Measurements from ENCODE around the gene ATRX.
"Not testable (repeated sequence)": the region's sequence is repeated elsewhere in the genome, so short reads cannot be mapped to it uniquely, and the experiment has no call there.

ATRX gene
- 220 to 244 (median 232) reads per million in 3 donors for total RNA-seq

- Histone ChIP-seq H3K36me3 (ENCODE audit: control insufficient read depth, insufficient read depth, low read length) (no peaks in the 10 kb centered on the region), H3K9me3 (ENCODE audit: control insufficient read depth, low read length) (no peaks in the 10 kb centered on the region), H3K27ac (ENCODE audit: insufficient read depth, low read length, poor library complexity, severe bottlenecking) (peak within 1 kb of the TSS; percentile 88), H3K27me3 (replicated peaks; ENCODE audit: control insufficient read depth, insufficient read depth, low read length, poor library complexity, severe bottlenecking) (no peaks in the 10 kb centered on the region), H3K4me1 (ENCODE audit: control insufficient read depth, insufficient read depth, low read length, poor library complexity, severe bottlenecking) (no peaks in the 10 kb centered on the region), H3K4me3 (ENCODE audit: insufficient read depth, low read depth, low read length, poor library complexity, severe bottlenecking) (peak within 1 kb of the TSS; percentile 73)
- DNase-seq, result peak; percentile 67 to 71 (median 71)
Observed at GRCh38 chrX:77785486-77786364, at the start of gene ATRX. TSS of gene ATRX (minus strand) at chrX:77786216. CDS start at chrX:77786001, 215 bp downstream.

DNA sequence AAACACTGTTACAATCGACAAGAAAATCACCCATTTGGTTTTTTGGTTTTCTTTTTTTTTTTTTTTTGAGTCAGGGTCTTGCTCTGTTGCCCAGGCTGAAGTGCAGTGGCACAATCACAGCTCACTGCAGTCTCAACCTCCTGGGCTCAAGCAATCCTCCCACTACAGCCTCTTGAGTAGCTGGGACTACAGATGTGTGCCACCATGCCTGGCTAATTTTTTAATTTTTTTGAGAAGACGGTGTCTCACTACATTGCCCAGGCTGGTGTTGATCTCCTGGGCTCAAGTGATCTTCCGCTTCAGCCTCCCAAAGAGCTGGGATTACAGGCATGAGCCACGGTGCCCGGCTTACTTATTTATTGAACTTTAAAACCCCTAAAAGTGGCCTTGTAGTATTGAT lies 45.5 kb upstream of the ATRX start:
- H3K9me3 ChIP-seq (ENCODE audit: control insufficient read depth, low read length); H3K27ac ChIP-seq (ENCODE audit: insufficient read depth, low read length, poor library complexity, severe bottlenecking); H3K4me1 ChIP-seq (ENCODE audit: control insufficient read depth, insufficient read depth, low read length, poor library complexity, severe bottlenecking); H3K4me3 ChIP-seq (ENCODE audit: insufficient read depth, low read depth, low read length, poor library complexity, severe bottlenecking); DNase-seq; H3K27me3 ChIP-seq (replicated peaks; ENCODE audit: control insufficient read depth, insufficient read depth, low read length, poor library complexity, severe bottlenecking); H3K36me3 ChIP-seq (ENCODE audit: control insufficient read depth, insufficient read depth, low read length): not testable (repeated sequence)

GRCh38 chrX:77821989-77822388 lies 36.0 kb upstream of the ATRX start:
- not testable (repeated sequence) for H3K4me1 ChIP-seq (ENCODE audit: control insufficient read depth, insufficient read depth, low read length, poor library complexity, severe bottlenecking); DNase-seq; H3K4me3 ChIP-seq (ENCODE audit: insufficient read depth, low read depth, low read length, poor library complexity, severe bottlenecking); H3K9me3 ChIP-seq (ENCODE audit: control insufficient read depth, low read length); H3K36me3 ChIP-seq (ENCODE audit: control insufficient read depth, insufficient read depth, low read length); H3K27me3 ChIP-seq (replicated peaks; ENCODE audit: control insufficient read depth, insufficient read depth, low read length, poor library complexity, severe bottlenecking); H3K27ac ChIP-seq (ENCODE audit: insufficient read depth, low read length, poor library complexity, severe bottlenecking)

GRCh38 chrX:77820091-77820727 lies 34.2 kb upstream of the ATRX start:
- Histone ChIP-seq H3K4me3 (ENCODE audit: insufficient read depth, low read depth, low read length, poor library complexity, severe bottlenecking) (no peak overlapping the region), H3K27me3 (replicated peaks; ENCODE audit: control insufficient read depth, insufficient read depth, low read length, poor library complexity, severe bottlenecking) (no peaks in the 10 kb centered on the region), H3K36me3 (ENCODE audit: control insufficient read depth, insufficient read depth, low read length) (no peaks in the 10 kb centered on the region), H3K9me3 (ENCODE audit: control insufficient read depth, low read length) (no peaks in the 10 kb centered on the region), H3K4me1 (ENCODE audit: control insufficient read depth, insufficient read depth, low read length, poor library complexity, severe bottlenecking) (no peaks in the 10 kb centered on the region), H3K27ac (ENCODE audit: insufficient read depth, low read length, poor library complexity, severe bottlenecking) (no peak overlapping the region)
- no peak for DNase-seq

DNA sequence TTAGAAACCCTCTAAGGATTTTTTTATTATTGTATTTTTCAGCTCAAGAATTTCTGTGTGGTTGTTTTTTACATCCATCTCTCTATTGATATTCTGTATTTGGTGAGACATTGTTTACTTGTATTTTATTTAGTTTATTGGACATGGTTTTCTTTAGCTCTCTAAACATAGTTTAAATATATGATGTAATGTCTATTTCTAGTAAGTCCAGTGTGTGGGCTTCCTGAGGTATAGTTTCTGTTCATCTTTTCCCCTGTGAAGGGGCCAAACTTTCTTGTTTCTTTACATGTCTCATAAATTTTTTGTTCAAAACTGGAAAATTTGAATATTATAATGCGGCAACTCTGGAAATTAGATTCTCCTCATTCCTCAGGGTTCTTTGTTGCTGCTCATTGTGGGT lies 28.2 kb upstream of the ATRX start:
- H3K4me3 ChIP-seq (ENCODE audit: insufficient read depth, low read depth, low read length, poor library complexity, severe bottlenecking), result no peak overlapping the region
- no peaks in the 10 kb centered on the region for H3K27me3 ChIP-seq (replicated peaks; ENCODE audit: control insufficient read depth, insufficient read depth, low read length, poor library complexity, severe bottlenecking)
- no peak overlapping the region for H3K27ac ChIP-seq (ENCODE audit: insufficient read depth, low read length, poor library complexity, severe bottlenecking)
- DNase-seq, result no peak
- no peaks in the 10 kb centered on the region for H3K9me3 ChIP-seq (ENCODE audit: control insufficient read depth, low read length)
- H3K36me3 ChIP-seq (ENCODE audit: control insufficient read depth, insufficient read depth, low read length), result no peaks in the 10 kb centered on the region
- H3K4me1 ChIP-seq (ENCODE audit: control insufficient read depth, insufficient read depth, low read length, poor library complexity, severe bottlenecking), result no peaks in the 10 kb centered on the region

GRCh38 chrX:77802201-77802600 lies 16.2 kb upstream of the ATRX start:
- Histone ChIP-seq H3K9me3 (ENCODE audit: control insufficient read depth, low read length) (no peaks in the 10 kb centered on the region), H3K4me3 (ENCODE audit: insufficient read depth, low read depth, low read length, poor library complexity, severe bottlenecking) (no peak overlapping the region), H3K4me1 (ENCODE audit: control insufficient read depth, insufficient read depth, low read length, poor library complexity, severe bottlenecking) (no peaks in the 10 kb centered on the region), H3K36me3 (ENCODE audit: control insufficient read depth, insufficient read depth, low read length) (no peaks in the 10 kb centered on the region), H3K27ac (ENCODE audit: insufficient read depth, low read length, poor library complexity, severe bottlenecking) (no peak overlapping the region), H3K27me3 (replicated peaks; ENCODE audit: control insufficient read depth, insufficient read depth, low read length, poor library complexity, severe bottlenecking) (no peaks in the 10 kb centered on the region)
- no peak for DNase-seq

DNA sequence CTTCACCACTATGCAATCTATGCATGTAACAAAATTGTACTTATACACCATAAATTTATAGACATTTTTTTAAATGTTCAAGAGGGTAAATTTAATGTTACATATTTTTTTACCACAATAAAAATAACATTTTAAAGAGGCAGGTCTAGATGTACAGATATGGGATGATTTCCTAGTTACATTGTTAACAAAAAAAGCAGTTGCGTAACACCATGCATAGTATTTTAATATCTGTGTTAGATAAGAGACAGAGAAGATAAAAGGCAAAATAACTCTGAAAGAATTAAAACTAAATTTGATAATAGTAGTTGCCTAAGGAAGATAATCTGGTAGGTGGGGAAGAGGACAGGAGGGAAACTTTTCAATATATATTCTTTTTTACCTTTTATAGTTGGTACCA lies 9.1 kb upstream of the ATRX start:
- H3K4me3 ChIP-seq (ENCODE audit: insufficient read depth, low read depth, low read length, poor library complexity, severe bottlenecking), result no peak overlapping the region
- no peaks in the 10 kb centered on the region for H3K9me3 ChIP-seq (ENCODE audit: control insufficient read depth, low read length)
- H3K27ac ChIP-seq (ENCODE audit: insufficient read depth, low read length, poor library complexity, severe bottlenecking), result no peak overlapping the region
- H3K27me3 ChIP-seq (replicated peaks; ENCODE audit: control insufficient read depth, insufficient read depth, low read length, poor library complexity, severe bottlenecking), result no peaks in the 10 kb centered on the region
- H3K36me3 ChIP-seq (ENCODE audit: control insufficient read depth, insufficient read depth, low read length), result no peaks in the 10 kb centered on the region
- DNase-seq, result no peak
- no peaks in the 10 kb centered on the region for H3K4me1 ChIP-seq (ENCODE audit: control insufficient read depth, insufficient read depth, low read length, poor library complexity, severe bottlenecking)

- Histone ChIP-seq H3K36me3 (ENCODE audit: control insufficient read depth, insufficient read depth, low read length) (no peaks in the 10 kb centered on the region), H3K9me3 (ENCODE audit: control insufficient read depth, low read length) (no peaks in the 10 kb centered on the region), H3K4me3 (ENCODE audit: insufficient read depth, low read depth, low read length, poor library complexity, severe bottlenecking) (no peak overlapping the region), H3K27me3 (replicated peaks; ENCODE audit: control insufficient read depth, insufficient read depth, low read length, poor library complexity, severe bottlenecking) (no peaks in the 10 kb centered on the region), H3K4me1 (ENCODE audit: control insufficient read depth, insufficient read depth, low read length, poor library complexity, severe bottlenecking) (no peaks in the 10 kb centered on the region), H3K27ac (ENCODE audit: insufficient read depth, low read length, poor library complexity, severe bottlenecking) (no peak overlapping the region)
- no peak for DNase-seq
Observed at GRCh38 chrX:77793946-77794345, 7.9 kb upstream of the ATRX start.

DNA sequence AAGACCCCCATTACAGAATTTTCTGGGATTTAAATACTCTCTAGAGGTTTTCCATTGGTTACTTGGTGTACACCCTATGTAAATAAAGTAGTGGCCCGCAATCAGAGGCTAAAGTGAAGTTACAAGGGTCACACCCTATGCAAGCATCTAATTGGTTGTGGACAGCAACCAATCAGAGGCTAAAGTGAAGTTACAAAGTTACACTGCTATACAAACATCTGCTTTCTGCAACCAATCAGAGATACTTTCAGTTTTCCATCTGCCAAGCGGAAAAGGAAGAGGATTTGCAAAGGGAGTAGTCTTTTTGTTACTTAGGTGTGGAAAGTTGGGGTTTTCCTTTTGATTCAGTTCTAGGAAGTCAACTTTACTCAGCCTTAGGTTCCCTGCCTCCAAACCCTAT lies 2.0 kb upstream of the ATRX start:
- DNase-seq, result peak in 1 of 3 donors; percentile 23
- peak overlapping the region; percentile 21 for H3K27ac ChIP-seq (ENCODE audit: insufficient read depth, low read length, poor library complexity, severe bottlenecking)
- peak overlapping the region; percentile 26 for H3K4me3 ChIP-seq (ENCODE audit: insufficient read depth, low read depth, low read length, poor library complexity, severe bottlenecking)
- H3K27me3 ChIP-seq (replicated peaks; ENCODE audit: control insufficient read depth, insufficient read depth, low read length, poor library complexity, severe bottlenecking), result no peaks in the 10 kb centered on the region
- no peaks in the 10 kb centered on the region for H3K9me3 ChIP-seq (ENCODE audit: control insufficient read depth, low read length)
- no peaks in the 10 kb centered on the region for H3K36me3 ChIP-seq (ENCODE audit: control insufficient read depth, insufficient read depth, low read length)
- no peaks in the 10 kb centered on the region for H3K4me1 ChIP-seq (ENCODE audit: control insufficient read depth, insufficient read depth, low read length, poor library complexity, severe bottlenecking)

DNA sequence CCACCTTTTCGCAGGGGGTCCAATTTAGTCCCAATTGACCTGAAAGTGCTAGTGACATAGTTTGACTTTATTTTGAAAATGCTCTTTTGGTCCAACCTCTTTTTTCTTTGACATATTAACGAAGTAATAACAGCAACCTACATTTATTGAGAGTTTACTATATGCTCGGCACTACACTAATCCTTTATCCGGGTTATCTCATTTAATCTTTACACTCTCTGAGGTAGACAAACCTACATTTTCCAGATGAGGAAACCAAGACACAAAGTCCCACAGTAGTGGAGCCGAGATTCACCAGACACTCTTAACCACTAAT lies 307 bp upstream of the ATRX start:
- H3K27me3 ChIP-seq (replicated peaks; ENCODE audit: control insufficient read depth, insufficient read depth, low read length, poor library complexity, severe bottlenecking), result no peaks in the 10 kb centered on the region
- H3K27ac ChIP-seq (ENCODE audit: insufficient read depth, low read length, poor library complexity, severe bottlenecking), result peak overlapping the region; percentile 88
- H3K4me1 ChIP-seq (ENCODE audit: control insufficient read depth, insufficient read depth, low read length, poor library complexity, severe bottlenecking), result no peaks in the 10 kb centered on the region
- H3K36me3 ChIP-seq (ENCODE audit: control insufficient read depth, insufficient read depth, low read length), result no peaks in the 10 kb centered on the region
- H3K4me3 ChIP-seq (ENCODE audit: insufficient read depth, low read depth, low read length, poor library complexity, severe bottlenecking), result peak overlapping the region; percentile 73
- DNase-seq, result no peak
- H3K9me3 ChIP-seq (ENCODE audit: control insufficient read depth, low read length), result no peaks in the 10 kb centered on the region

All from effector memory CD4-positive, alpha-beta T cell (primary cell).